NCI-H1105 treated with DMSO at 0.1 percent for 48 hours (cell line): ENCODE data around the gene MAN1C1.
"Not testable (repeated sequence)": the region's sequence is repeated elsewhere in the genome, so short reads cannot be mapped to it uniquely, and the experiment has no call there.

Experiments used
- DNase-seq: peaks from one replicate; lab custom pipeline; 2025; lab: John Stamatoyannopoulos, UW

The MAN1C1 gene

DNA sequence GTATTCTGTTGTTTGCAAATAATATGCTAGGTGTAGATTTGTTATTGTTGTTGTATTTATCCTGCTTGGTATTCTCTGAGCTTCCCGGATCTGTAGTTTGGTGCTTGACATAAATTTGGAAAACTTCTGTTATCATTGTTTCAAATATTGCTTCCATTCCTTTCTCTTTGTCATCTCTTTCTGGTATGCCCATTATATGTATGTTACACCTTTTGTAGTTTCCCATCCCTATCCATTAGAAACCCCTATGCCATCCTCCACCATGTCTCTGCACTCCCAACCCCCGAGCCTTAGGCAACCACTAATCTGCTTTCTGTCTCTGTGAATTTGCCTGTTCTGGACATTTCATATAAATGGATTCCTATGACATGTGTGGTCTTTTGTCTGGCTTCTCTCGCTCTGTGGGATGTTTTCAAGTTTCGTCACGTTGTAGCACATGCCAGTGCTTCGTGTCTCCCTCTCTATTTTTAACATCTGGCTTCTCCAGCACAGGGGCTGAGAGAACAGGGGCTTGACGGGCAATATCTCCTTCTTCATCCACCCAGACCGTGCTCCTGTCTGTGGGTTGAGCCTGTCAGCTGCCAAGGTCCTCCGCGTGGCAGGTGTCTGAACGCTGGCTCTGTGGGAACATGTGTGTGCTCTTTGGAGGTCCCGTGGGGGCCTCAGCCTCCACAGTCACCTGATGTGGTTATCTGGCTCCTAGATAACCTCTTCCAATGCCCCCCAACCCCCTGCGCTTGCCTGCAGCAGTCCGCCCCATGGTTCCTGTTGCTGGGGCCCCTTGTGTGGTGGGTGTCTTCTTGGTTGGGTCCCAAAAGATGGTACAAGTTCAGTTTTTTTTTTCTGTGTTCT is 32.8 kb upstream of the MAN1C1 start:
- DNase-seq: no peak

DNA sequence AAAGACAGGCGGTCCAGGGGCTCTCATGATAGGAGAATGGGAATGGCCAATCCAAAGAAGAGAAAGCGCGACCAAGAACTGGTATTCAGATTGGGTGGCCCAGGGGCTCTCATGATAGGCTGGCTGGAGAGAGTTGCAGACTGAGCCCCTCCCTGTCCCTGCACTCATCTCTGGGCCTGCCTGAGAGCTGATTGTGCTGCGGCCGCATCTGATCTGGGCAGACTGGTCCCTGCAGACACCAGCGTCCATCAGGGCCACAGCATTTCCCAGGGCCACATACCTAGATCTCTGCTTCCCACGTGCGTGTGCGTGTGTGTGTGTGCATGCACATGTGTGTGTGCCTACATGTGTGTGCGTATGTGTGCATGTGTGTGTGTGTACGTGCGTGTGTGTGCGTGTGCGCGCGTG is 30.4 kb upstream of the MAN1C1 start:
- no peak for DNase-seq

DNA sequence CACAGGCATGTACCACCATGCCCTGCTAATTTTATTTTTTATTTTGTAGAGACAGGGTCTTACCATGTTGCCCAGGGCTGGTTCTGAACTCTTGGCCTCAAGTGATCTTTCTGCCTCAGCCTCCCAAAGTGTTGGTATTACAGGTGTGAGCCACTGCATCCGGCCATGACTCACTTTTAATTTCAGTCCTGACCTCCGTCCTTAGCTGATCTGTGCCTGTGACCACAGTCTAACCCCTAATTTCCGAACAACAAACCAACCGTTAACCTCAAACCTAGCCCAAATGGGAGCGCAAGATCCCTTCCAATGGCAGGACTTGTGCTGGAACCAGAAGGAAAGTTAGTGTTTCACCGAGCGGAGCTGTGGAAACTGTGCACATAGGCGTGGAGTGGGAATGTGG is 29.3 kb upstream of the MAN1C1 start:
- DNase-seq: no peak

- DNase-seq: not testable (repeated sequence)
These were observed 28.4 kb upstream of the MAN1C1 start for GRCh38 chr1:25588224-25588623.

DNA sequence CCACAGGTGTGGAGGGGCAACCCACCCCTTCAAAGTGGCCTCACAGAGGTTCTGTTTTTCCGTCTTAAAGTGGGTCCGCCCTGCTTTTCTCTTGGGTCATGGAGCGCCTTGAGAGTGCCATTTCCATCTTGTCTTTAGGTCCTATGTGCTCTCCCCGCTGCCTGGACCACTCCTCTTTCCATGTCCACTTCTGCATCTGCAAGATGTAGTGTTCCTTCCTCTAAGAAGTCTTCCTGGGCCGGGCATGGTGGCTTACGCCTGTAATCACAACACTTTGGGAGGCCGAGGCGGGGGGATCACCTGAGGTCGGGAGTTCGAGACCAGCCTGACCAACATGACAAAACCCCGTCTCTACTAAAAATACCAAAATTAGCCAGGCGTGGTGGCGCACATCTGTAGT is 27.8 kb upstream of the MAN1C1 start:
- not testable (repeated sequence) for DNase-seq

GRCh38 chr1:25590096-25590824 is 26.3 kb upstream of the MAN1C1 start:
- DNase-seq: no peak

DNA sequence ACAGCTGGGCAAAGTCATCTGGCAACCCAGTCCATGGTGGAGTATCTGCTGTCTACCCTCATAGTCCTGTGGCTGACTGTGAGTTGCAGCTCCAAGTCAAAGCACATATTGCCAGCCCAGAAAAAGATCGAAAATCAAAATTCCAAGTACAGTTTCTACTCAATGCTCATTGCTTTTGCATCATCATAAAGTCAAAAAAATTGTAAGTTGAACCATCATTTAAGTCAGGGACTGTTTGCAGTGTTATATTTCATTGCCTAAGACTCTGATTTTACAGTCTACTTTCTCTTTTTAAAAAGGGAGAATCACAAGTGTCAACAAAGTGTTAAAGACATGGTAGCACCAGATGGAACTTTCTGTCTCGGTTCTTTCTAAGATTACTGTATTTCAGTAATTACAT is 22.7 kb upstream of the MAN1C1 start:
- no peak for DNase-seq

- no peak for DNase-seq
These were observed 21.6 kb upstream of the MAN1C1 start for GRCh38 chr1:25594971-25595370.

DNA sequence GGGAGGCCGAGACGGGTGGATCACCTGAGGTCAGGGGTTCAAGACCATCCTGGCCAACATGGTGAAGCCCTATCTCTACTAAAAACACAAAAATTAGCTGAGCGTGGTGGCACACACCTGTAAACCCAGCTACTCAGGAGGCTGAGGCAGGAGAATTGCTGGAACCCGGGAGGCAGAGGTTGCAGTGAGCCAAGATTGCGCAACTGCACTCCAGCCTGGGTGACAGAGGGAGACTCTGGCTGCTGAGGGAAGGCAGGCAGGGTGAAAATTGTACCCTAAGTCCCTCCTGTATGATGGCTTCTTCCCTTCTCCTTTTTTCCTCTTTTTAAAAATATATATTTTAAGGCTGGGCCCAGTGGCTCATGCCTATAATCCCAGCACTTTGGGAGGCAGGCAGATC is 19.9 kb upstream of the MAN1C1 start:
- DNase-seq: not testable (repeated sequence)

DNA sequence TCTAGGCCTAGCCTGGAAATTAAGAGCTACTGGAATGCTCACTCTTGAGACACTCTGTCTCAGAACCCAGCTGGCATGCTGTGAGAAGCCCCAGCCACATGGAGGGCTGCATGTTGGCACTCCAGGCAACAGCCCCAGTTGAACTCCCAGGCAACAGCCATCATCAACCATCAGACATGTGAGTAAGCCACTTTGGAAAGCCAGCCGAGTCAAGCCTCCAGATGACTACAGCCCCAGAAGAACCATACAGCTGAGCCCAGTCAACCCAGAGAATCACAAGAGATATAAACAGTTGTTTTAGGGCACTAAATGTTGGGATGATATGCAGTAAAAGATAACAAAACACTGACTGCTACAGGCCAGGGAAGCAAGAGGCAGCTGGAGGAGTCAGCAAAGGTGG is 17.7 kb upstream of the MAN1C1 start:
- no peak for DNase-seq

- DNase-seq: no peak
These were observed 16.5 kb upstream of the MAN1C1 start for GRCh38 chr1:25599969-25600610.

GRCh38 chr1:25600971-25601699 is 15.5 kb upstream of the MAN1C1 start:
- peak; percentile 34 for DNase-seq

DNA sequence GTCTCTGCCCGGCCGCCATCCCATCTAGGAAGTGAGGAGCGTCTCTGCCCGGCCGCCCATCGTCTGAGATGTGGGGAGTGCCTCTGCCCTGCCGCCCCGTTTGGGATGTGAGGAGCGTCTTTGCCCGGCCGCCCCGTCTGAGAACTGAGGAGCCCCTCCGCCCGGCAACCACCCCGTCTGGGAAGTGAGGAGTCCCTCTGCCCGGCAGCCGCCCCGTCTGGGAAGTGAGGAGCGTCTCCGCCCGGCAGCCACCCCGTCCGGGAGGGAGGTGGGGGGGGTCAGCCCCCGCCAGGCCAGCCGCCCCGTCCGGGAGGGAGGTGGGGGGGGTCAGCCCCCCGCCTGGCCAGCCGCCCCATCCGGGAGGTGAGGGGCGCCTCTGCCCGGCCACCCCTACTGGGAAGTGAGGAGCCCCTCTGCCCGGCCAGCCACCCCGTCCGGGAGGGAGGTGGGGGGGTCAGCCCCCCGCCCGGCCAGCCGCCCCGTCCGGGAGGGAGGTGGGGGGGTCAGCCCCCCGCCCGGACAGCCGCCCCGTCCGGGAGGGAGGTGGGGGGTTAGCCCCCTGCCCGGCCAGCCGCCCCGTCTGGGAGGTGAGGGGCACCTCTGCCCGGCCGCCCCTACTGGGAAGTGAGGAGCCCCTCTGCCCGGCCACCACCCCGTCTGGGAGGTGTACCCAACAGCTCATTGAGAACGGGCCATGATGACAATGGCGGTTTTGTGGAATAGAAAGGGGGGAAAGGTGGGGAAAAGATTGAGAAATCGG is 12.6 kb upstream of the MAN1C1 start:
- not testable (repeated sequence) for DNase-seq

DNA sequence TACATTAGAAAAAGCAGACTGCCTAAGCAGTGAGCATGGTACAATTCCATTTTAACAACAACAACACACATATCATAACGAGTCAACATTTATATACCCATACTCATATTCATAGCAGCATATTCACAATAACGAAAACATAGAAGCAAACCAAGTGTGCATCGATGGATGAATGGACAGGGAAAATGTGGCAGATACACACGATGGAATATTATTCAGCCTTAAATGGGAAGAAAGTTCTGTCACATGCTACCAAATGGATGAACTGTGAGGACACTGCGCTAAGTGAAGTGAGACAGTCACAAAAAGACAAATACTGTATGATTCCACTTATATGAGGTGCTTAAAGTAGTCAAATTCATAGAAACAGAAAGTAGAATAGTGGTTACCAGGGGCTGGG is 9.5 kb upstream of the MAN1C1 start:
- DNase-seq: no peak

GRCh38 chr1:25608488-25609178 is 8.0 kb upstream of the MAN1C1 start:
- peak; percentile 60 for DNase-seq

GRCh38 chr1:25609921-25610320 is 6.7 kb upstream of the MAN1C1 start:
- no peak for DNase-seq

- no peak for DNase-seq
These were observed 5.6 kb upstream of the MAN1C1 start for GRCh38 chr1:25610822-25611630.

DNA sequence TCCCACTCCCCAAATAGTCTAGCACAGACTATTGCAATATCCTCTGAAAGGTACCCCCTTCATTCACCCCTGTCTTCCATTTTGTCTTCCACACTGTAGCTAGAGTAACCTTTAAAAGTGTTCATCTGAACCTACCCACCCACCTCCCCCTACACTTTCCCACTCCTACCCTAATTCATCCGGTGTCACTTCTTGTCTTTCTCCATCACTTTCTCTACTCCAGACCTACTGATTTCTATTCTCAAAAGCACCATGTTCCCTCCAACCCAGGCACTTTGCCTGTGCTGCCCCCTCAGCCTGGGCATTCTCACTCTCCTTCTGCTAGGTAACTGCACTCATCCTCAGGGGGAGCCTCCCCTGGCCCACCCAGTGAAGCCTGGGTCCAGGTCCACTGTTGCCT is 4.7 kb upstream of the MAN1C1 start:
- no peak for DNase-seq

- no peak for DNase-seq
These were observed 4.2 kb upstream of the MAN1C1 start for GRCh38 chr1:25612421-25612820.

GRCh38 chr1:25613091-25613490 is 3.5 kb upstream of the MAN1C1 start:
- no peak for DNase-seq
